Peyer's patch (tissue), 4 donors: ENCODE measurements around the gene ZFHX2. TPM values are rescaled to one million over a fixed set of nuclear protein-coding genes. Genes with fewer than 3 reads are reported as not detected.

Experiments used
- DNase-seq, 3 donors: peaks; one replicate each; pipeline ENCODE4 v3.0.0-alpha.2; 2017 to 2019
- H3K27ac ChIP-seq, 4 donors: fragments of 200-600 bp; sonication (generic); one replicate each; pipeline ENCODE4 v1.5.1; 2016 to 2019
- H3K27me3 ChIP-seq, 2 donors: fragments of 200-600 bp; sonication (generic); one replicate each; pipeline ENCODE4 v1.5.1; 2019
- H3K36me3 ChIP-seq, 3 donors: fragments of 200-600 bp; sonication (generic); one replicate each; pipeline ENCODE4 v1.5.1; 2016 to 2019
- H3K4me1 ChIP-seq, 4 donors: fragments of 200-600 bp; sonication (generic); one replicate each; pipeline ENCODE4 v1.5.1; 2016 to 2019
- H3K4me3 ChIP-seq, 4 donors: fragments of 200-600 bp; sonication (generic); 1 replicate in 3 of 4; 2 replicates in 1 of 4; pipeline ENCODE4 v1.5.1; 2016 to 2019; ENCODE audit warnings: mild to moderate bottlenecking in 1 of 4
- H3K9me3 ChIP-seq, 4 donors: fragments of 200-600 bp; sonication (generic); one replicate each; pipeline ENCODE4 v1.5.1; 2016 to 2019; ENCODE audit warnings: mild to moderate bottlenecking in 1 of 4
- CTCF ChIP-seq, 6 experiments: fragments of 450-650 bp in 4 of 6; fragments of 200-600 bp in 2 of 6; sonication (generic) in 1 of 6; IDR thresholded peaks; one replicate each; pipeline ENCODE4 v1.5.1; 2017 to 2019; ENCODE audit warnings: antibody characterized with exemption in 6 of 6, mild to moderate bottlenecking in 3 of 6, moderate library complexity in 1 of 6
- POLR2A ChIP-seq, 2 donors: fragments of 450-650 bp; IDR thresholded peaks; one replicate each; pipeline ENCODE4 v1.5.1; 2017; ENCODE audit warnings: antibody characterized with exemption in 2 of 2, mild to moderate bottlenecking in 2 of 2, moderate library complexity in 2 of 2
- total RNA-seq, 4 donors: library from RNA; depleted of rRNA; stranded (reverse); fragments of >200 nt; gene quantifications; one replicate each; pipeline ENCODE4 v1.1.0, GENCODE V29; 2016

ZFHX2 gene
- total RNA-seq, 4 donors from 2014 or later, result 0.53 to 7.4 (median 1.0) TPM

- no peaks in the 10 kb centered on the region for H3K27me3 ChIP-seq
- DNase-seq, result no peak
- no peaks in the 10 kb centered on the region for H3K36me3 ChIP-seq
- no peak overlapping the region for H3K4me3 ChIP-seq
- TF ChIP-seq POLR2A (IDR thresholded peaks at IDR 0.05) (no peak), CTCF (IDR thresholded peaks at IDR 0.05) (no peak)
- H3K27ac ChIP-seq, result no peak overlapping the region
- no peaks in the 10 kb centered on the region for H3K4me1 ChIP-seq
- H3K9me3 ChIP-seq, result no peaks in the 10 kb centered on the region
Measured at GRCh38 chr14:23494223-23494622, 57.3 kb downstream of the ZFHX2 start.

GRCh38 chr14:23492618-23493272 lies 58.8 kb downstream of the ZFHX2 start:
- Histone ChIP-seq H3K27ac (no peak overlapping the region), H3K4me3 (no peak overlapping the region), H3K27me3 (no peaks in the 10 kb centered on the region), H3K36me3 (peaks cover 0 to 4% (median 0%) of the 10 kb centered on the region in 3 donors), H3K4me1 (no peaks in the 10 kb centered on the region), H3K9me3 (no peaks in the 10 kb centered on the region)
- TF ChIP-seq POLR2A (IDR thresholded peaks at IDR 0.05) (no peak), CTCF (IDR thresholded peaks at IDR 0.05) (no peak)
- no peak for DNase-seq

- TF ChIP-seq CTCF (IDR thresholded peaks at IDR 0.05), result no peak
- no peak for TF ChIP-seq POLR2A (IDR thresholded peaks at IDR 0.05)
- Histone ChIP-seq H3K36me3 (peaks cover 0 to 26% (median 0%) of the 10 kb centered on the region in 3 donors), H3K4me1 (no peaks in the 10 kb centered on the region), H3K27ac (no peak overlapping the region), H3K4me3 (no peak overlapping the region), H3K27me3 (no peaks in the 10 kb centered on the region), H3K9me3 (no peaks in the 10 kb centered on the region)
- no peak for DNase-seq
Measured at GRCh38 chr14:23487216-23487615, 64.3 kb downstream of the ZFHX2 start.

GRCh38 chr14:23486036-23486435 lies 65.5 kb downstream of the ZFHX2 start:
- H3K36me3 ChIP-seq, result peaks cover 0 to 26% (median 0%) of the 10 kb centered on the region in 3 donors
- no peaks in the 10 kb centered on the region for H3K9me3 ChIP-seq
- no peaks in the 10 kb centered on the region for H3K27me3 ChIP-seq
- H3K4me1 ChIP-seq, result no peaks in the 10 kb centered on the region
- no peak overlapping the region for H3K27ac ChIP-seq
- no peak for DNase-seq
- TF ChIP-seq CTCF (IDR thresholded peaks at IDR 0.05) (no peak), POLR2A (IDR thresholded peaks at IDR 0.05) (no peak)
- H3K4me3 ChIP-seq, result no peak overlapping the region

GRCh38 chr14:23485326-23485725 lies 66.2 kb downstream of the ZFHX2 start:
- no peak overlapping the region for H3K27ac ChIP-seq
- DNase-seq, result no peak
- H3K4me3 ChIP-seq, result no peak overlapping the region
- H3K4me1 ChIP-seq, result no peaks in the 10 kb centered on the region
- TF ChIP-seq CTCF (IDR thresholded peaks at IDR 0.05) (no peak), POLR2A (IDR thresholded peaks at IDR 0.05) (no peak)
- peaks cover 0 to 29% (median 0%) of the 10 kb centered on the region in 3 donors for H3K36me3 ChIP-seq
- H3K27me3 ChIP-seq, result no peaks in the 10 kb centered on the region
- H3K9me3 ChIP-seq, result no peaks in the 10 kb centered on the region
